HFFc6 (cell line): ENCODE results near the gene BAIAP2L2. TPM values are rescaled to one million over a fixed set of nuclear protein-coding genes. Genes with fewer than 3 reads are reported as not detected.
"Not testable (repeated sequence)": the region's sequence is repeated elsewhere in the genome, so short reads cannot be mapped to it uniquely, and the experiment has no call there.

Source experiments
- DNase-seq: peaks from one replicate; pipeline ENCODE4 v3.0.0-alpha.2; 2018
- H3K27ac Mint-ChIP-seq: 2 replicates; pipeline ENCODE4 v1.8.0; 2020; ENCODE audit warnings: mild to moderate bottlenecking, mixed read lengths
- H3K27me3 Mint-ChIP-seq: 2 replicates; pipeline ENCODE4 v1.8.0; 2021; ENCODE audit warnings: mild to moderate bottlenecking, moderate library complexity, mixed read lengths; ENCODE audit not compliant: insufficient read depth
- H3K36me3 Mint-ChIP-seq: 2 replicates; pipeline ENCODE4 v1.8.0; 2021; ENCODE audit warnings: low read depth, mixed read lengths
- H3K4me1 Mint-ChIP-seq: 2 replicates; pipeline ENCODE4 v1.8.0; 2020; ENCODE audit warnings: low read depth, mixed read lengths
- H3K4me3 Mint-ChIP-seq: 2 replicates; pipeline ENCODE4 v1.8.0; 2020; ENCODE audit warnings: mild to moderate bottlenecking, moderate library complexity, mixed read lengths
- H3K9me3 Mint-ChIP-seq: 2 replicates; pipeline ENCODE4 v1.8.0; 2020; ENCODE audit warnings: mild to moderate bottlenecking, mixed read lengths
- CTCF ChIP-seq: fragments of 200-600 bp; sonication (generic); IDR thresholded peaks from 2 replicates; pipeline ENCODE4 v1.5.0; 2021; ENCODE audit warnings: antibody characterized with exemption, mild to moderate bottlenecking
- long read RNA-seq: library from polyadenylated mRNA; unstranded; transcript quantifications from one replicate; pipeline ENCODE4 v2.0.0, GENCODE V29; 2019
- total RNA-seq, 6 experiments: library from RNA; stranded (reverse); fragmentation: NEBNext Ultra II Directional; extraction: Animal tissue kit (Norgen Biotek cat#: 25700); gene quantifications; 2 replicates in 1 of 6; 3 replicates in 5 of 6; pipeline ENCODE4 v1.2.3, GENCODE V29; 2021

BAIAP2L2 gene, protein sequence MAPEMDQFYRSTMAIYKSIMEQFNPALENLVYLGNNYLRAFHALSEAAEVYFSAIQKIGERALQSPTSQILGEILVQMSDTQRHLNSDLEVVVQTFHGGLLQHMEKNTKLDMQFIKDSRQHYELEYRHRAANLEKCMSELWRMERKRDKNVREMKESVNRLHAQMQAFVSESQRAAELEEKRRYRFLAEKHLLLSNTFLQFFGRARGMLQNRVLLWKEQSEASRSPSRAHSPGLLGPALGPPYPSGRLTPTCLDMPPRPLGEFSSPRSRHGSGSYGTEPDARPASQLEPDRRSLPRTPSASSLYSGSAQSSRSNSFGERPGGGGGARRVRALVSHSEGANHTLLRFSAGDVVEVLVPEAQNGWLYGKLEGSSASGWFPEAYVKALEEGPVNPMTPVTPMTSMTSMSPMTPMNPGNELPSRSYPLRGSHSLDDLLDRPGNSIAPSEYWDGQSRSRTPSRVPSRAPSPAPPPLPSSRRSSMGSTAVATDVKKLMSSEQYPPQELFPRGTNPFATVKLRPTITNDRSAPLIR
- total RNA-seq, result under 1 TPM in 1 of 6 experiments, not detected in 5; 0.08 TPM
- long read RNA-seq, result 0 reads

- peaks cover 3% of the 10 kb centered on the region; the same call in 1 of the 2 replicates for H3K9me3 Mint-ChIP-seq
- no peak for TF ChIP-seq CTCF
- H3K27ac Mint-ChIP-seq, result no peak within 1 kb of the TSS
- peaks cover 5% of the 10 kb centered on the region for H3K27me3 Mint-ChIP-seq
- no peaks in the 10 kb centered on the region for H3K36me3 Mint-ChIP-seq
- no peak for DNase-seq
- H3K4me1 Mint-ChIP-seq, result peaks cover 22% of the 10 kb centered on the region
- no peak within 1 kb of the TSS for H3K4me3 Mint-ChIP-seq
Observed at GRCh38 chr22:38110008-38110862, at the start of gene BAIAP2L2. Gene BAIAP2L2 (minus strand): TSS chr22:38110684. CDS start chr22:38110525, 159 bp downstream.

- TF ChIP-seq CTCF, result no peak
- Mint-ChIP-seq H3K9me3 (no peaks in the 10 kb centered on the region), H3K4me3 (no peak overlapping the region), H3K27me3 (peaks cover 2% of the 10 kb centered on the region; the same call in 1 of the 2 replicates), H3K36me3 (no peaks in the 10 kb centered on the region), H3K27ac (no peak overlapping the region), H3K4me1 (peaks cover 7% of the 10 kb centered on the region; the same call in 1 of the 2 replicates)
- DNase-seq, result no peak
Observed at GRCh38 chr22:38155703-38156102, 45.2 kb upstream of the BAIAP2L2 start.

DNA sequence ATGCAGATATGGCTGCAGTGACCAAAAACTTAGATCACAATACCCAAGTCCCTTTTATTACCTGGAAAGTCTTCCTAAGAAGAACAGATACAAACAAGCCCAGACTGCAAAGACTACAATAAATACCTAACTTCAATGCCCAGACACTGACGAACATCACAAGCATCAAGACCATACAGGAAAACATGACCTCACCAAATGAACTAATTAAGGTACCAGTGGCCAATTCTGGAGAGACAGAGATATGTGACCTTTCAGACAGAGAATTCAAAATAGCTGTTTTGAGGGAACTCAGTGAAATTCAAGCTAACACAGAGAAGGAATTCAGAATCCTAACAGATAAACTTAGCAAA, 44.1 kb upstream of the BAIAP2L2 start:
- peak; percentile 35 for TF ChIP-seq CTCF
- not testable (repeated sequence) for H3K4me1 Mint-ChIP-seq, H3K27me3 Mint-ChIP-seq, DNase-seq, H3K36me3 Mint-ChIP-seq, H3K9me3 Mint-ChIP-seq, H3K4me3 Mint-ChIP-seq, H3K27ac Mint-ChIP-seq

- no peak for TF ChIP-seq CTCF
- no peak for DNase-seq
- Mint-ChIP-seq H3K4me1 (peaks cover 7% of the 10 kb centered on the region; the same call in 1 of the 2 replicates), H3K27me3 (no peaks in the 10 kb centered on the region; the same call in 1 of the 2 replicates), H3K36me3 (no peaks in the 10 kb centered on the region), H3K4me3 (no peak overlapping the region), H3K27ac (no peak overlapping the region), H3K9me3 (no peaks in the 10 kb centered on the region)
Observed at GRCh38 chr22:38153821-38154562, 43.5 kb upstream of the BAIAP2L2 start.

DNA sequence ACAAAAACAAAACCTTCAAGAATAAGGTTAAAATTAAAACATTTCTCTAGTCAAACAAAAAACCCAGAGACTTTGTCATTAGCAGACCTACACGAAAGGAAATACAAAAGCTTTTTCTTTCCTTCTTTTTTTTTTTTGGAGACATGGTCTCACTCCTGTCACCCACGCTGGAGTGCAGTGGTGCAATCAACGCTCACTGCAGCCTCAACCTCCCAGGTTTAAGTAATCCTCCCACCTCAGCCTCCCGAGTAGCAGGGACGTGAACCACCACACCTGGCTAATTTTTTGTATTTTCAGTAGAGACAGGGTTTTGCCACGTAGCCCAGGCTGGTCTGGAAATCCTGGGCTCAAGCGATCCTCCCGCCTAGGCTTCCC, 40.6 kb upstream of the BAIAP2L2 start:
- H3K9me3 Mint-ChIP-seq, result no peaks in the 10 kb centered on the region; the same call in 1 of the 2 replicates
- TF ChIP-seq CTCF, result no peak
- no peaks in the 10 kb centered on the region for H3K36me3 Mint-ChIP-seq
- no peak overlapping the region for H3K4me3 Mint-ChIP-seq
- H3K4me1 Mint-ChIP-seq, result peaks cover 16% of the 10 kb centered on the region
- no peak for DNase-seq
- H3K27ac Mint-ChIP-seq, result no peak overlapping the region
- H3K27me3 Mint-ChIP-seq, result no peaks in the 10 kb centered on the region; the same call in 1 of the 2 replicates
